Urothelium cell line (cell line): Measurements from ENCODE around the gene MAN2B1.
A peak's percentile ranks its signal among the peaks of the same experiment; 100 is the strongest.
"Not testable (repeated sequence)": the region's sequence is repeated elsewhere in the genome, so short reads cannot be mapped to it uniquely, and the experiment has no call there.

Experiments
- DNase-seq: peaks from one replicate; pipeline ENCODE4 v3.0.0; 2011; ENCODE audit warnings: low spot score, mixed read lengths
- FAIRE-seq: peaks from 2 replicates; lab custom pipeline; 2011; peaks lifted over from hg19 to GRCh38; lab: Jason Lieb, UNC

The MAN2B1 gene

GRCh38 chr19:12664406-12665280 lies 1.9 kb downstream of the MAN2B1 start:
- no peak for FAIRE-seq
- DNase-seq, result no peak

GRCh38 chr19:12660980-12661379 lies 5.6 kb downstream of the MAN2B1 start:
- FAIRE-seq (no peak), DNase-seq (no peak)

GRCh38 chr19:12657966-12658365 lies 8.6 kb downstream of the MAN2B1 start:
- no peak for DNase-seq
- no peak for FAIRE-seq

GRCh38 chr19:12656899-12657571 lies 9.5 kb downstream of the MAN2B1 start:
- no peak for FAIRE-seq
- DNase-seq, result no peak

- no peak for DNase-seq
- no peak for FAIRE-seq
These were observed 11.0 kb downstream of the MAN2B1 start for GRCh38 chr19:12655546-12655945.

DNA sequence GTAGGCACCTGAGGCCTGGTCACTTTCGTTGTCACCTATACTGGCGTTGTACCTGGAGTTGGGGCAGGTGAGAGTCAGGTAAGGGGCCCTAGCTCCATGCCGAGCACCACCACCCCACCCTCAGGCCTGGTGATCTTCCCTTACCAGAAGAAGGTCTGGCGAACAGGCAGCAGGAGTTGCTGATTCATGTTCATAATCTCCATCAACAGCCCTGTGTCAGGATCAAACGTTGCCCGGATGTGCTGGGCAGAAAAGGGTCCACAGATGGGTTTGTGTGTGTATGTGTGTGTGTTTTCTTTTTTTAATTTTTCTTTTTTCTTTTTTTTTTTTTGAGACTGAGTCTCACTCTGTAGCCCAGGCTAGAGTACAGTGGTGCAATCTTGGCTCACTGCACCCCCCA lies 14.3 kb downstream of the MAN2B1 start:
- DNase-seq (no peak), FAIRE-seq (no peak)

DNA sequence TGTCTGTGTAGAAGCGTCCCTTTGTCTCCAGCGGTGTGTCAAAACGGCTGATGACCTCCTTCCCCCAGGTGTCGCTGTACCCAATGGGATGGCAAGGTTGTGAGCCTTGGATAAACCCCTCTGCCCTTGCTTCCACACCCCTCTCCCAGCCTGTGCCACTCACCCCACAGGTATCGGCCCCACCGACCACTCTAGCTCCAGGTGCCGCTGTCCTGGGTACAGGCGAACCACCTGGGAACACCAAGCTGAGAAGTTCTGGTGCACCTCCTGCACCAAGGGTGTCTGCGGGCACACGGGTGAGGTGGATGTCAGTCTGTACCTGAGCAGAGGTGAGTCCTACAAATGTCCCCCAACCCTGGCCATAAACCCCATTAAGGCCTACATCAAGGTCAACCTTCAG lies 16.6 kb downstream of the MAN2B1 start:
- FAIRE-seq, result no peak
- DNase-seq, result no peak

DNA sequence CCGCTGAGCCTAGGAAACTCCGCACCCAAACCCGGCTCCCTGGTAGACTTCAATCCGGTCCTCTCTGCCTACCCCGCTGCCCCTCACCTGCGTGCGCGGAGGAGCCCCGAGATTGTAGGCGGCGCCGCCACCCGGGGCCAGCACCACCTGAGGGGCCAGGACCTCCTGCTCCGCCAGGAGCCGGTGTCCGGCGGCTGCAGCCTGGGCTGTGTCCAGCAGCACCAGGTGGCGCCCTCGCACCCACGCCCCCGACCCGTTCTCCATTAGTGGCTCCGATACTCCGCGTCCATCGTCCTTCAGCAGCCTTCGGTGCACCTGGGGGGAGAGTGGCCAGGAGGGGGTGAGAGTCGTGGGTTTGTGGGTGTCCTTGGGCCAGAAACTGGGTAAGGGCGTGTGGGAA lies 18.5 kb downstream of the MAN2B1 start:
- DNase-seq (no peak), FAIRE-seq (no peak)

DNA sequence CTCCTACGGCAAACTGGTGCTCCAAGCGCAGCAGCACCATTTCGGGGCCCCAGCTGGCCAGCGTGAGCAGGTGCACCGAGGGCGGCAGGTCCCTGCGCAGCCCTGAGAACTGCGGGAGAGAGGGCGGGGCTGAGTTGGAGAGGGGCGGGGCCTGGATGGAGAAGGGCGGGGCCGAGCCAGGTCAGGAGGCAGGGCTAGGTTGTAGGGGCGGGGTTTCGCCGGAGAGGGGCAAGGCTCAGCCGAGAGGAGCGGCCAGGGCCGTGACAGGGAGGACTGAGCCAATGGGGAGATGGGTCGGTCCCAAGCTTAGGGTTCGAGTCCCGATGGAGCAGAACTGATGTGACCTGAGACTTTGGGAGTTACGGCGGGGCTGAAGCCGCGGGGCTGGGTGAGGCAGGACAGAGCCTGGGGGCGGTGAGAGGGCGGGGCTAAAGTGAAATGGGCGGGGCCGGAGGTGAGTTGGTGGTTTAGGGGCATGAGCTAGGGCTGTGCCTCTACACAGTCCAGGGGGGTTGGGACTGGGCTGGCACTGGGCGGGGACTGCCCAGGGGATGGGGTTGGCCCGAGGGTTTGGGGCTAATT lies 19.0 kb downstream of the MAN2B1 start:
- no peak for DNase-seq
- FAIRE-seq, result no peak

DNA sequence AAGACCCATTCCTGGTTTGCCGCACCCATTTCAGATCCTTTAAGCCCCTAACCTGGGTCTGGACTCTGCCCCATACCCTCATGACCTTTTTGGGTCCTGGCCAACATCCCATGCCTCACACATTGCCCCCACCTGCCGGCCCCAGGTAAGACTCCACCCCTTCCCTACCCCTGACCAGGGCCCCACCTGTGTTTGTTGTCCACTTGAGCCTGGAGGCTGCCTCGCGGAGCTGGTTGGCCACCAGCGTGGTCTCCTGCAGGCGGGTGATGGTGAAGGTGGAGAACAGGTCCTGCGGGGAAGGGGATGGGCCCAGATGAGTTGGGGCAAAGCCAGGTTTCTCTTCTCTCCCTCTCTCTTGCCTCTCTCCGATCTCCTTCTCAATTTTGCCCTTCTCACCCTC lies 19.5 kb downstream of the MAN2B1 start:
- no peak for FAIRE-seq
- no peak for DNase-seq

DNA sequence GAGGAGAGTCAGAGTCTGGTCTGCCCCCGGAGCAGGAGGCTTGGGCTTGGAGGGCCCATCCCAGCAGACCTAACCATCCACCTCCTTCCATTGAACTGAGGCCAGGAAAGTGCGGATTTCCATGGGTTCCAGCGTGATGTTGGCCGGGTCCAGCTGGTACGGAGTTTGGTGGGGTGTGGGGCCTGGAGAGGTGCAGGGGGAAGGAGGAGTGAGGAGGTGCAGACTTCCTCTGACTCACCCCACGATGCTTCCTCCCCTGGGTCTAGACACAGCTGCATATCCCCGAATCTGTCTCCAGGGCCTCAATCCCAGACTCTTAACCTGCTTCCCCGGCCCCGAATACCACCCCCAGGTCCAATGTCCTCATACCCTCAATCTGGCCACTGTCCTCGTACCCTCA lies 20.0 kb downstream of the MAN2B1 start:
- DNase-seq (no peak), FAIRE-seq (no peak)

GRCh38 chr19:12643716-12644115 lies 22.8 kb downstream of the MAN2B1 start:
- not testable (repeated sequence) for DNase-seq, FAIRE-seq

- no peak for FAIRE-seq
- no peak for DNase-seq
These were observed 24.0 kb downstream of the MAN2B1 start for GRCh38 chr19:12642506-12642905.

DNA sequence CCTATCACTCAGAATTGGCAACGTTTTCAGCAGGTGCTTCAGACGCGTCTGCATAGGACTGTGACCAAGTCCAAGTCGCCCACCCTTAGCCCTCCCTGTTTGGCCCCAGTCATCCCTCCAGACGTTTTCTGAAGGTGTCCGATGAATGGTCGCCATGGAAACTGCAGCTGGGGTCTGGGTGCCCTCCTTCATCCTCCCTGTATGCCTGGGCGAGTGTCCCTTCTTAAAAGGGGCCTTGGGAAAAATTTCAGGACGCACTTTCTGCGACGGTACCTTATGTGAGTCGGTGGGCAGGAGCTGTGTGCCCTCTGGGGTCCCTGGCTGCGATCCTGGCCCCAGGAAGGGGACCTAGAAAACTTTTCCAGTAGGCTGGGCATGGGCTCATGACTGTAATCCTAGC lies 25.1 kb downstream of the MAN2B1 start:
- FAIRE-seq, result no peak
- no peak for DNase-seq

- no peak for FAIRE-seq
- DNase-seq, result peak; percentile 75
These were observed 26.5 kb downstream of the MAN2B1 start for GRCh38 chr19:12639901-12640613.

GRCh38 chr19:12638611-12639182 lies 27.8 kb downstream of the MAN2B1 start:
- FAIRE-seq, result no peak
- DNase-seq, result no peak

- no peak for FAIRE-seq
- no peak for DNase-seq
These were observed 29.9 kb downstream of the MAN2B1 start for GRCh38 chr19:12636631-12637030.

- DNase-seq (no peak), FAIRE-seq (no peak)
These were observed 37.3 kb downstream of the MAN2B1 start for GRCh38 chr19:12629215-12629614.

DNA sequence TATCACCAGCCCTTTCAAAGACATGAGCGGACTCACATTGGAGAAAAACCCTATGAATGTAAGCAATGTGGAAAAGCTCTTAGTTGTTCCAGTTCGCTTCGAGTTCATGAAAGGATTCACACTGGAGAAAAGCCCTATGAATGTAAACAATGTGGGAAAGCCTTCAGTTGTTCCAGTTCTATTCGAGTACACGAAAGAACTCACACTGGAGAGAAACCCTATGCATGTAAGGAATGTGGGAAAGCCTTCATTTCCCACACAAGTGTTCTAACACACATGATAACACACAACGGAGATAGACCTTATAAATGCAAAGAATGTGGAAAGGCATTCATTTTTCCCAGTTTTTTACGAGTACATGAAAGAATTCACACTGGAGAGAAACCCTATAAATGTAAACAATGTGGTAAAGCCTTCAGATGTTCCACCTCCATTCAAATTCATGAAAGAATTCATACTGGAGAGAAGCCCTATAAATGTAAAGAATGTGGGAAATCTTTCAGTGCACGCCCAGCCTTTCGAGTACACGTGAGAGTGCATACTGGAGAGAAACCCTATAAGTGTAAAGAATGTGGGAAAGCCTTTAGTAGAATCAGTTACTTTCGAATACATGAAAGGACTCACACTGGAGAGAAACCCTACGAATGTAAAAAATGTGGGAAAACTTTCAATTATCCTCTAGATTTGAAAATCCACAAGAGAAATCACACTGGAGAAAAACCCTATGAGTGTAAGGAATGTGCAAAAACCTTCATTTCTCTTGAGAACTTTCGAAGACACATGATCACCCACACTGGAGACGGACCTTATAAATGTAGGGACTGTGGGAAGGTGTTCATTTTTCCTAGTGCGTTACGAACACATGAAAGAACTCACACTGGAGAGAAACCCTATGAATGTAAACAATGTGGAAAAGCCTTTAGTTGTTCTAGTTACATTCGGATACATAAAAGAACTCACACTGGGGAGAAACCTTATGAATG lies 38.2 kb downstream of the MAN2B1 start:
- DNase-seq (no peak), FAIRE-seq (no peak)

- DNase-seq (no peak), FAIRE-seq (no peak)
These were observed 39.6 kb downstream of the MAN2B1 start for GRCh38 chr19:12626958-12627357.
